Bronchial epithelial cell (primary cell): ENCODE data around the gene MRPL53. TPM values are rescaled to one million over a fixed set of nuclear protein-coding genes. Genes with fewer than 3 reads are reported as not detected.
"Not testable (repeated sequence)": the region's sequence is repeated elsewhere in the genome, so short reads cannot be mapped to it uniquely, and the experiment has no call there.

Source experiments
- DNase-seq: peaks from one replicate; pipeline ENCODE4 v3.0.0-alpha.2; 2010; ENCODE audit warnings: low read depth
- FAIRE-seq: peaks from 2 replicates; lab custom pipeline; 2011; peaks lifted over from hg19 to GRCh38; lab: Jason Lieb, UNC
- H3K27me3 ChIP-seq: 2 replicates; pipeline ENCODE4 v1.5.1; 2011; ENCODE audit warnings: low read length; ENCODE audit not compliant: control insufficient read depth, insufficient read depth
- H3K36me3 ChIP-seq: 2 replicates; pipeline ENCODE4 v1.5.1; 2011; ENCODE audit warnings: low read length; ENCODE audit not compliant: control insufficient read depth, insufficient read depth
- H3K4me3 ChIP-seq: 2 replicates; pipeline ENCODE4 v1.5.1; 2011; ENCODE audit warnings: mild to moderate bottlenecking, low read depth, low read length, control low read depth
- total RNA-seq: library from RNA; depleted of rRNA; stranded (reverse); fragments of >200 nt; gene quantifications from 2 replicates; pipeline ENCODE4 v1.2.1, GENCODE V29; 2014
- TF ChIP-seq, protein P1 (sequence below): IDR thresholded peaks from 2 replicates; pipeline ENCODE4 v1.5.1; 2011; ENCODE audit warnings: mild to moderate bottlenecking, moderate library complexity, low read length, control low read depth, inconsistent platforms; ENCODE audit not compliant: insufficient read depth, severe bottlenecking

Gene MRPL53
- total RNA-seq, 1 donor from 2014 or later: 57.9 TPM

DNA sequence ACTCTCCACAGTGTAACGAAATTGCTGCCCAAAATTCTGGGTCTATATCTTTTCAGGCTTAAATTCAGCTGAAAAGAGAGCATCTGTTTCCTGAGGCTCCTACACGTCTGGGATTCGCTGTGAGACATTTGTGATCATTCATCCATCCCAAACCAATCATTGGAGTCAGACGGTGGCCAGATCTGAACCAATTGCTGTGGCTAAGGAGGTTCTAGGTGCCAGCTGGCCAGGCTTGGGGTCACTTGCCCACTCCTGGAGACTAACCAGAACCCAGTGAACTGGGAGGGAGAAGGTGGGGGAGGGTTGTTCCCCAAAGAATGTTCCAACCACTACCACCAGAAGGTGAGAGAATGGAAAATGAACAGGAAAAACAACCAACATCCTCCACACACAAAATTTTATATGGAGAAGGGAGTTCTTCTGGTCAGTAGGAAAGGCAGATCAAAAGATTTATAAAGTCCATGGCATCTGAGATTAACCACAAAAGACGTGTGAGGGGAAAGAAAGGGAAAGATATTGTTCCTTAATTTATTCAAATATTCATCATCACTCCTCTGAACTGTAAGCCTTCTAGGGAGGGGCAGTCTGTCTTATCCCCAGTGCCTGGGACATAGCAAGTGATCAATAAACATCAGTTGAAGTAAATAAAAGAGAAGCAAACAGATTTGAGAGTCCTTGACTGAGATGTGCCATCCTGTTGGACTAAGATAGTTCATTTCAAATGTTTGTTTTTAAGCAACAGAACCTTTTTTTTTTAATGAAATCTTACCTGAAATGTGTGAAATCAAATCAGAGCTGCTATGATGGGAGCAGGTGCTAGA lies 27.8 kb downstream of the MRPL53 start:
- H3K4me3 ChIP-seq: no peak overlapping the region
- FAIRE-seq (no peak), DNase-seq (no peak)
- no peaks in the 10 kb centered on the region for H3K27me3 ChIP-seq
- H3K36me3 ChIP-seq: no peaks in the 10 kb centered on the region
- TF ChIP-seq, protein P1, sequence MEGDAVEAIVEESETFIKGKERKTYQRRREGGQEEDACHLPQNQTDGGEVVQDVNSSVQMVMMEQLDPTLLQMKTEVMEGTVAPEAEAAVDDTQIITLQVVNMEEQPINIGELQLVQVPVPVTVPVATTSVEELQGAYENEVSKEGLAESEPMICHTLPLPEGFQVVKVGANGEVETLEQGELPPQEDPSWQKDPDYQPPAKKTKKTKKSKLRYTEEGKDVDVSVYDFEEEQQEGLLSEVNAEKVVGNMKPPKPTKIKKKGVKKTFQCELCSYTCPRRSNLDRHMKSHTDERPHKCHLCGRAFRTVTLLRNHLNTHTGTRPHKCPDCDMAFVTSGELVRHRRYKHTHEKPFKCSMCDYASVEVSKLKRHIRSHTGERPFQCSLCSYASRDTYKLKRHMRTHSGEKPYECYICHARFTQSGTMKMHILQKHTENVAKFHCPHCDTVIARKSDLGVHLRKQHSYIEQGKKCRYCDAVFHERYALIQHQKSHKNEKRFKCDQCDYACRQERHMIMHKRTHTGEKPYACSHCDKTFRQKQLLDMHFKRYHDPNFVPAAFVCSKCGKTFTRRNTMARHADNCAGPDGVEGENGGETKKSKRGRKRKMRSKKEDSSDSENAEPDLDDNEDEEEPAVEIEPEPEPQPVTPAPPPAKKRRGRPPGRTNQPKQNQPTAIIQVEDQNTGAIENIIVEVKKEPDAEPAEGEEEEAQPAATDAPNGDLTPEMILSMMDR: no peak

DNA sequence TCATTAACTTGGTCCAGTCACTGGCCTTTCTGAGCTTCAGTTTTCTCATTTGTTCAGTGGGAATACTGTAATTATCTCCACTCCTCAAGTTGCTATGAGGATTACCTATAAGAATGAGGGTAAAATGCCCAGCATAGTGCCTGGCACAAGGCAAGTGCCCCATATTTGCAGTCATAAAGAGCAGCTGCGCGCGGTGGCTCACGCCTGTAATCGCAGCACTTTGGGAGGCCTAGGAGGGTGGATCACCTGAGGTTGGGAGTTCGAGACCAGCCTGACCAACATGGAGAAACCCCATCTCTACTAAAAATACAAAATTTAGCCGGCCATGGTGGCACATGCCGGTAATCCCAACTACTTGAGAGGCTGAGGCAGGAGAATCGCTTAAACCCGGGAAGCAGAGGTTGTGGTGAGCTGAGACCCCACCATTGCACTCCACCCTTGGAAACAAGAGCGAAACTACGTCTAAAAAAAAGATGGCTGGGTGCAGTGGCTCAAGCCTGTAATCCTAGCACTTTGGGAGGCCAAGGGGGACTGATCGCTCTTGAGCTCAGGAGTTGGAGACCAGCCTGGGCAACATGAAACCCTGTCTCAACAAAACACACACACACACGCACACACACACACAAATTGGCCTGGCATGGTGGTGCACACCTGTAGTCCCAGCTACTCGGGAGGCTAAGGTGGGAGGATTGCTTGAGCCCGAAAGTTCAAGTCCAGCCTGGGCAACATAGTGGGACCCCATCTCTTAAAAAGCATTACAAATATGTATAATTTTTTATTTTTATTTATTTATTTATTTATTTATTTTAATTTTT lies 29.8 kb downstream of the MRPL53 start:
- H3K36me3 ChIP-seq, FAIRE-seq, DNase-seq, H3K27me3 ChIP-seq: not testable (repeated sequence)
- H3K4me3 ChIP-seq: peak overlapping the region; percentile 64

DNA sequence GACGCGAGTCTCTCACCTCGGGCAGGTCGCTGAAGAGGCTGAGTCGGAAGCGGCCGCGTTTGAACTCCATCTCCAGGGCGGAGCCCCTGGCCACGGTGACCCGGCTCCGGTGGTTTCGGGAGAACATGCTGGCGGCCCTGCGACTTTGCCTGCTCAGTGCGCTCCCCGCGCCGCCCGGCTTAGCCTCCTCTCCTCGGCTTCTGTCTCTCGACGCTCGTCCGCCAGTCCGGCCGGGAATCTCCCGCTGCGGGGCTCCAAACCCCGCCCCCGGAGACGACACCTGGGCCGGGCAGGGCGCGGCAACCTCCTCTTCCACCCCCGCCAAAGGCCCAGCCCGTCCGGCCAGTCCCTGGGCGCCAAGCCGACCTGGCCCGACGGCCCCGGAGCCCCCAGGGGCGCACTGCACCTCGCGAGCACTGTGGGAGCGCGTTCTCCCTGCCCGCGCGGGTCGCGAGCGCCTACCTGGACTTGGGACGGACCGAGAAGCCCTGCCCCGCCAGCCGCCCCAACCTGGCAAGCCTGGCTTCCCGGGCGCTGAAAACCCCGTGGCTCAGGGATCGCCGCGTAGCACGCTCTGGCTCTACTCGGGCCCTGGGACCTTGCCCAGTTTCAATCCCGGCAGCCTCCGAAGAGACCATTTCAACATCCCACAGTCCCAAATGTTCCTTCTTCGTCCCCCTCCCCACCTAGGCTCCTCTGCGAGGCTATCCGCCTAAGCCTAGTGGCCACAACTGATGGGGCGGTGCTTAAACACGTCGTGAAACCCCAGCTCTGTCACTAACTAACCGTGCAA lies 30.6 kb downstream of the MRPL53 start, which contains the start of gene RTKN:
Gene RTKN (minus strand): TSS at position 248 of the 793 bp plus-strand sequence. CDS start 121 bp downstream, at position 127.
- TF ChIP-seq, protein P1: peak; percentile 16
- DNase-seq (peak; percentile 64), FAIRE-seq (no peak)
- Histone ChIP-seq H3K4me3 (peak within 1 kb of the TSS; percentile 64), H3K36me3 (no peaks in the 10 kb centered on the region), H3K27me3 (no peaks in the 10 kb centered on the region)

DNA sequence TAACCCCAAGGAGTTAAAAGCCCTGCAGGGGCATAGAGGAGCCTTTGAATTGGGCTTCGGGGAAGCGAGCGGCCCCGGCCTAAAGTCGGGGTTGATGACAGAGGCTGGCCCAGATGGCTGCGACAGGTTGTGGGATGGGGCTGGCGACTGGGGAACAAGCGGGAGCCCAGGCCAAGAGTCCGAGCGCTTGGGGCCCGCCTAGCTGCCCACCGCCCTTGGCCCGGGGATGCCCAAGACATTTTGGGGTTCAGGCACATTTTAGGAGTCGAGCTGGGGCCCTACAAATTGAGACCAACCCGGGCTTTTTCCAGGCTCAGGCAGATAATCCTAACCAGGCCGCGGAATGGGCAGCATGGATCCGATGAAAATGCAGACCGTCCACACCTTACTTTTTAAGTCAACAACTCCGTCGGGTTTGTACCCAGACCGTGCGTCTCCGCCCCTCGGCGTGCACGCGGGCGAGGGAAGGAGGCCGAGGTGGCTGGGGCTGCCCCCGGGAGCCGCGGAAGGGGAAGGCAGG lies 31.2 kb downstream of the MRPL53 start:
- Histone ChIP-seq H3K27me3 (no peaks in the 10 kb centered on the region), H3K4me3 (peak overlapping the region; percentile 64), H3K36me3 (peaks cover under 1% of the 10 kb centered on the region)
- TF ChIP-seq, protein P1: no peak
- DNase-seq (no peak), FAIRE-seq (no peak)

DNA sequence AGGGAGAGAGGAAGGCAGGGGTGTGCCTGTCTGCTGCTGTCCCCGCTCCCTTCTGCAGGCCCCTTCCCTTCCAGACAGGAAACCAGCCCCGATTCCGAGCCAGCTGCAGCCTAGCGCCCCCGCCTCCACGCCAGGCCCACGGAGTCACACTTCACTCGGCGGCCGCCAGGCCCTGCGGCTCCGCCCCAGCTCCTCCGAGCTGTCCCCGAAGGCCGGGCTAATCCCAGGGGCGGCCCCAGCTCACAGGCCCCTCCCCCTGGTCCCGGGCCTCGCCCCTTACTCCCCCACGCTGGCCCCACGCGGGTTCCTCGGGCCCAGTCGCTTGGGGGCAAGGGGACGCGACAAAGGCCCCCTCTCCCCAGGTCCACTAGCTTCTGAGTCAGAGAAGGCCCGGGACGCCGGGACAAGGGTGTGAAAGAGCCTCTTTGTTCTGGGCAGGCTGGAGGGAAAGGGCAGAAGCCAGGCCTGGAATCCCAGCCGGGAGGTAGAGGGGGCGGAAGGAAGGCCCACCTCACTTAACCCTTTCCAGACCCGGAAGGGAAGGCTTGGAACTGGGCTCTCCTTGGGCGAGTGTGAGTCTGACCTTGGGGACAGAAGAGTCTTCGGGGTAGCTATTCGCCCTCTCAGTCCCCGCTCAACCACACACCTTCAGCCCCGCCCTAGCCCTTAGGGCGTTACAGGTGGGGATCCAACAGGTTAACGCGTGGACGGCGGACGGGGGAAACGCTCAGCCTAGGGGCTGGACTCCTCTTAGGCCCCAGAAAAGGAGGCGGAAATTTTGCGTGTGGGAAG lies 31.9 kb downstream of the MRPL53 start:
- TF ChIP-seq, protein P1: peak; percentile 31
- H3K36me3 ChIP-seq: peaks cover 2% of the 10 kb centered on the region
- no peak for FAIRE-seq
- peak; percentile 55 for DNase-seq
- H3K4me3 ChIP-seq: peak overlapping the region; percentile 64
- H3K27me3 ChIP-seq: no peaks in the 10 kb centered on the region
